Measurements from ENCODE around the gene SRR. TPM values are rescaled to one million over a fixed set of nuclear protein-coding genes. Genes with fewer than 3 reads are reported as not detected.

SRR gene
- total and polyA plus RNA-seq, 2 donors (not counting 3 experiments of a cell fraction or from before 2014, with no cell fraction given): 13.7 to 20.1 TPM

GRCh38 chr17:2262135-2262587 is 41.6 kb upstream of the SRR start:
- no TSS peak for BruUV-seq (replicated peaks)
- FAIRE-seq (peak; percentile 48), DNase-seq (ENCODE audit: low read depth, low spot score) (no peak)
- Histone ChIP-seq H3K9ac (replicated peaks; ENCODE audit: extremely low read depth, insufficient read depth, low read length) (no peak overlapping the region), H3K36me3 (ENCODE audit: control insufficient read depth in 2 of 2, extremely low read depth in 1 of 2, insufficient read depth in 2 of 2, low read length in 2 of 2) (peaks cover 2 to 3% of the 10 kb centered on the region in 2 experiments), H4K20me1 (replicated peaks; ENCODE audit: control insufficient read depth, extremely low read depth, insufficient read depth, low read length) (no peaks in the 10 kb centered on the region), H3K79me2 (ENCODE audit: control insufficient read depth, insufficient read depth, low read length) (peaks cover 2% of the 10 kb centered on the region), H3K4me1 (ENCODE audit: control insufficient read depth, extremely low read depth, insufficient read depth, low read length) (no peaks in the 10 kb centered on the region), H3K9me1 (replicated peaks; ENCODE audit: control insufficient read depth, extremely low read depth, insufficient read depth, low read length) (no peaks in the 10 kb centered on the region), H3K4me3 (replicated peaks in 1 of 3; ENCODE audit: insufficient read depth in 1 of 3, low read depth in 1 of 3, low read length in 3 of 3) (no peak overlapping the region), H3K4me2 (ENCODE audit: insufficient read depth, low read length) (no peak overlapping the region), H3K27me3 (ENCODE audit: control insufficient read depth in 2 of 2, insufficient read depth in 2 of 2, low read length in 2 of 2) (no peaks in the 10 kb centered on the region), H3K9me3 (replicated peaks; ENCODE audit: control insufficient read depth, insufficient read depth, low read length) (no peaks in the 10 kb centered on the region), H2AFZ (ENCODE audit: low read depth, low read length) (no peak overlapping the region), H3K27ac (ENCODE audit: insufficient read depth, low read depth, low read length) (no peak overlapping the region)
- dilution Hi-C loops (cut with MboI; ENCODE audit: extremely low pct_ligation_motif_present, low sequenced_read_pairs): no loop called here
- POLR2A ChIA-PET: interaction anchor here (0.7 kb wide), 1 partner anchor 106 kb away, joined by 3 read pairs; no protein-coding TSS in a partner anchor
- no peak for TF ChIP-seq EZH2 (IDR thresholded peaks at IDR 0.05; ENCODE audit: borderline replicate concordance, low read depth, low read length, severe bottlenecking)
- no peak for TF ChIP-seq CTCF (IDR thresholded peaks at IDR 0.05; ENCODE audit: extremely low read depth in 1 of 2, insufficient read depth in 1 of 2, low read depth in 1 of 2, low read length in 2 of 2)
- no peak for TF ChIP-seq MYC (IDR thresholded peaks at IDR 0.05; ENCODE audit: low read depth, low read length)
- TF ChIP-seq JUN (IDR thresholded peaks at IDR 0.05; ENCODE audit: borderline replicate concordance, insufficient read depth, insufficient read length, low read depth): no peak
- CTCF ChIA-PET: interaction anchor here (1.0 to 1.1 kb wide), 2 partner anchors 13 to 208 kb away, joined by 3 to 4 read pairs; no protein-coding TSS in a partner anchor
- intact Hi-C loops (cut with micrococcal nuclease): no loop called here

All from endothelial cell of umbilical vein (primary cell).